Omental fat pad (tissue), 4 donors: ENCODE measurements around the gene WDR4. TPM values are rescaled to one million over a fixed set of nuclear protein-coding genes. Genes with fewer than 3 reads are reported as not detected.

ENCODE experiments used
- ATAC-seq: fragments of 150-250 bp; one replicate; pipeline ENCODE4 v1.9.1; 2016; ENCODE audit warnings: mild to moderate bottlenecking, moderate library complexity; ENCODE audit not compliant: low FRiP score
- DNase-seq: peaks from one replicate; pipeline ENCODE4 v3.0.0-alpha.2; 2019; ENCODE audit warnings: low spot score
- CTCF ChIP-seq, 3 donors: fragments of 450-650 bp; IDR thresholded peaks; one replicate each; pipeline ENCODE4 v1.5.1; 2016 to 2017; ENCODE audit warnings: antibody characterized with exemption in 3 of 3, mild to moderate bottlenecking in 3 of 3, moderate library complexity in 2 of 3
- total RNA-seq, 4 donors: library from RNA; depleted of rRNA; stranded (reverse); fragments of >200 nt; gene quantifications; one replicate each; pipeline ENCODE4 v1.1.0, GENCODE V29; 2016

The WDR4 gene
- total RNA-seq, 4 donors from 2014 or later: 8.5 to 28.3 (median 13.6) TPM

- no peak for ATAC-seq
- no peak for DNase-seq
- no peak for TF ChIP-seq CTCF (IDR thresholded peaks at IDR 0.05)
Measured at GRCh38 chr21:42862774-42863503, 16.4 kb downstream of the WDR4 start.

- TF ChIP-seq CTCF (IDR thresholded peaks at IDR 0.05): no peak
- DNase-seq (no peak), ATAC-seq (no peak)
Measured at GRCh38 chr21:42861848-42862400, 17.4 kb downstream of the WDR4 start.

- ATAC-seq: no peak
- TF ChIP-seq CTCF (IDR thresholded peaks at IDR 0.05): no peak
- no peak for DNase-seq
Measured at GRCh38 chr21:42861311-42861847, 18.0 kb downstream of the WDR4 start.

GRCh38 chr21:42860345-42860744 is 19.0 kb downstream of the WDR4 start:
- TF ChIP-seq CTCF (IDR thresholded peaks at IDR 0.05): no peak
- DNase-seq (no peak), ATAC-seq (no peak)

DNA sequence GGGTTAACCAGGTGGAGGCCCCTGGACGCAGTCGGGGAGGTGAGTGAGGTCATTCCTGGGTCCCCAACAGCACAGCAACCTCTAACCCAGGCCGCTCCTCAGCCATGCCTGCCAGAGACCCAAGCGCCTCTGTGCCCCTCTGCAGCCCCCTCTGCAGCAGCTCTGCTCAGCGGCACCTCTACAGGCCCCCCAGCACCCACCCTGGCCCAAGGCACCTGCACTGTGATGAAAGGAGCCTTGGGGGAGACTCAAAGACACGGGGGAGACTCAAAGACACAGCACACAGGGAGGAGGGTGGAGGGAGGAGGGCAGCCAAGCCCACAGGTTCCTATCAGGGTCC is 19.5 kb downstream of the WDR4 start:
- ATAC-seq (no peak), DNase-seq (no peak)
- TF ChIP-seq CTCF (IDR thresholded peaks at IDR 0.05): no peak

GRCh38 chr21:42858957-42859890 is 20.1 kb downstream of the WDR4 start:
- TF ChIP-seq CTCF (IDR thresholded peaks at IDR 0.05): no peak
- DNase-seq (no peak), ATAC-seq (no peak)
